Heart left ventricle (tissue), 16 donors: ENCODE measurements around the gene CAMTA1. TPM values are rescaled to one million over a fixed set of nuclear protein-coding genes. Genes with fewer than 3 reads are reported as not detected.

Experiments used
- ATAC-seq, 4 donors: fragments of 200-7000 bp; cut with Tn5 transposase; one replicate each; pipeline ENCODE4 v1.9.1; 2020 to 2022; ENCODE audit warnings: moderate library complexity in 4 of 4, mild to moderate bottlenecking in 3 of 4, moderate number of reproducible peaks in 1 of 4
- DNase-seq, 5 donors: peaks; one replicate each; pipeline ENCODE4 v3.0.0-alpha.2; 2020
- H3K27ac ChIP-seq, 12 donors: fragments of 200-600 bp; sonication (generic) in 4 of 12; one replicate each; pipeline versions ENCODE4 v1.5.0 to v1.8.0; 2016 to 2022; ENCODE audit warnings: mild to moderate bottlenecking in 2 of 12
- H3K27me3 ChIP-seq, 9 donors: fragments of 200-600 bp; sonication (generic) in 2 of 9; one replicate each; pipeline versions ENCODE4 v1.5.1 to v1.8.0; 2016 to 2022; ENCODE audit warnings: mild to moderate bottlenecking in 3 of 9
- H3K36me3 ChIP-seq, 9 donors: fragments of 200-600 bp; sonication (generic) in 2 of 9; one replicate each; pipeline versions ENCODE4 v1.5.0 to v1.8.0; 2018 to 2022; ENCODE audit warnings: mild to moderate bottlenecking in 2 of 9
- H3K4me1 ChIP-seq, 12 donors: fragments of 200-600 bp; sonication (generic) in 4 of 12; one replicate each; pipeline versions ENCODE4 v1.5.0 to v1.8.0; 2016 to 2022; ENCODE audit warnings: mild to moderate bottlenecking in 3 of 12
- H3K4me3 ChIP-seq, 12 donors: fragments of 200-600 bp; sonication (generic) in 4 of 12; one replicate each; pipeline versions ENCODE4 v1.5.0 to v1.8.0; 2017 to 2022; ENCODE audit warnings: mild to moderate bottlenecking in 9 of 12, moderate library complexity in 4 of 12
- H3K9me3 ChIP-seq, 12 donors: fragments of 200-600 bp; sonication (generic) in 4 of 12; one replicate each; pipeline versions ENCODE4 v1.5.0 to v1.8.0; 2016 to 2022; ENCODE audit warnings: mild to moderate bottlenecking in 1 of 12
- CTCF ChIP-seq, 12 donors: fragments of 200-600 bp; sonication (generic) in 4 of 12; IDR thresholded peaks; one replicate each; pipeline versions ENCODE4 v1.5.0 to v1.8.0; 2018 to 2022; ENCODE audit warnings: antibody characterized with exemption in 12 of 12, mild to moderate bottlenecking in 5 of 12
- POLR2A ChIP-seq, 2 donors: fragments of 450-650 bp; IDR thresholded peaks; one replicate each; pipeline ENCODE4 v1.6.1; 2017; ENCODE audit warnings: antibody characterized with exemption in 2 of 2, mild to moderate bottlenecking in 2 of 2, moderate library complexity in 2 of 2
- WGBS, 4 donors: extraction: QIAGEN DNeasy Blood & Tissue Kit in 2 of 4; methylation state at CpG; one replicate each; pipeline versions ENCODE4 v1.1.5 to v1.1.7; 2013 to 2018; 5-methylcytosine and 5-hydroxymethylcytosine counted together
- intact Hi-C, 10 donors: fragments of 100-400 bp; cut with DNase I; formaldehyde crosslinking; loops; one replicate each; pipeline versions ENCODE4 v1.11.1 to v1.14.2; 2022
- polyA plus RNA-seq, 2 donors: library from polyadenylated mRNA; stranded (reverse); fragments of 200-250 nt; gene quantifications; one replicate each; pipeline ENCODE4 v1.2.3, GENCODE V29; 2013
- total RNA-seq, 9 donors: library from RNA; depleted of rRNA in 2 of 9; stranded (reverse); fragments of >200 nt in 2 of 9; fragmentation: NEBNext Ultra II Directional in 3 of 9; extraction: Animal tissue kit (Norgen Biotek cat#: 25700) in 3 of 9; gene quantifications; one replicate each; pipeline versions ENCODE4 v1.1.0 to v1.2.4, GENCODE V29; 2016 to 2023
- donor health status: ischemic (EF 13 %, LVEDD 7.1; RV severe dilation, severe dysfunction).
- donor health status: healthy with polysubstance abuse.
- donor health status: DM: no; HTN: yes; CAD: no.
- donor health status: DM: no; HTN: no; CAD: no.
- donor health status: ischemic (EF 25% LVEDD 6.9; RV normal size, moderate dysfunction).
- donor health status: ischemic (EF 25% LVEDD 5.7; RV mildly dilated, moderate dysfunction).
- donor health status: healthy.
- donor health status: DM: yes; HTN: yes; CAD: no.
- donor health status: ischemic (EF 35%, LVEDD 5.7; RV mildly dilated, moderate dysfunction).
- donor health status: nonischemic (EF 11% LVEDD 7.7; RV severe dilation, severe dysfunction).
- donor health status: DM: yes; HTN: yes; CAD: no.
- donor health status: PGD.
- donor health status: ischemic (EF 29% LVEDD 5.4; RV normal size, mild dysfunction).
- donor health status: nonischemic (EF 23%, LVEDD 6.1; RV moderate dilation, normal function).

The CAMTA1 gene
- total and polyA plus RNA-seq, 11 donors: 114 to 303 (median 137) TPM

GRCh38 chr1:7403265-7404045, 618.2 kb downstream of the CAMTA1 start:
- WGBS, 4 donors: 93 to 97% (median 95%) methylated on average over 11 to 12 of the region's 12 CpGs

GRCh38 chr1:7404046-7404742, 618.9 kb downstream of the CAMTA1 start:
- H3K27ac ChIP-seq: no peak overlapping the region
- peaks cover 0 to 15% (median 5%) of the 10 kb centered on the region in 12 donors for H3K9me3 ChIP-seq
- ATAC-seq: no peak
- no peak for DNase-seq
- 87 to 92% (median 90%) methylated on average over 18 of the region's 18 CpGs for WGBS, 4 donors
- H3K4me1 ChIP-seq: no peaks in the 10 kb centered on the region
- no peaks in the 10 kb centered on the region for H3K27me3 ChIP-seq
- H3K4me3 ChIP-seq: no peak overlapping the region
- no peaks in the 10 kb centered on the region for H3K36me3 ChIP-seq
- TF ChIP-seq POLR2A (IDR thresholded peaks at IDR 0.05) (no peak), CTCF (IDR thresholded peaks at IDR 0.05) (no peak)
- intact Hi-C loops: no loop called here

More at GRCh38 chr1:7403265-7404045, 618.2 kb downstream of the CAMTA1 start:
- intact Hi-C loops: no loop called here
- Histone ChIP-seq H3K36me3 (no peaks in the 10 kb centered on the region), H3K4me1 (no peaks in the 10 kb centered on the region), H3K4me3 (no peak overlapping the region), H3K27me3 (no peaks in the 10 kb centered on the region), H3K27ac (no peak overlapping the region), H3K9me3 (peaks cover 0 to 22% (median 6%) of the 10 kb centered on the region in 12 donors)
- TF ChIP-seq POLR2A (IDR thresholded peaks at IDR 0.05) (no peak), CTCF (IDR thresholded peaks at IDR 0.05) (no peak)
- ATAC-seq: no peak
- no peak for DNase-seq

- no peaks in the 10 kb centered on the region for H3K36me3 ChIP-seq
- no peak overlapping the region for H3K27ac ChIP-seq
- no peak for ATAC-seq
- WGBS, 4 donors: 89 to 94% (median 92%) methylated on average over 7 to 9 of the region's 9 CpGs
- no peak for DNase-seq
- intact Hi-C loops: no loop called here
- TF ChIP-seq CTCF (IDR thresholded peaks at IDR 0.05) (no peak), POLR2A (IDR thresholded peaks at IDR 0.05) (no peak)
- H3K4me3 ChIP-seq: no peak overlapping the region
- no peaks in the 10 kb centered on the region for H3K27me3 ChIP-seq
- no peaks in the 10 kb centered on the region for H3K4me1 ChIP-seq
- no peaks in the 10 kb centered on the region for H3K9me3 ChIP-seq
Measured at GRCh38 chr1:7405844-7406500, 620.7 kb downstream of the CAMTA1 start.
